Keratinocyte (primary cell): ENCODE data around the gene RANBP17. TPM values are rescaled to one million over a fixed set of nuclear protein-coding genes. Genes with fewer than 3 reads are reported as not detected.

Experiments used
- DNase-seq: peaks from one replicate; pipeline ENCODE4 v3.0.0-alpha.2; 2011; ENCODE audit warnings: low read depth, missing footprints, low spot score
- FAIRE-seq: peaks from 2 replicates; lab custom pipeline; 2011; peaks lifted over from hg19 to GRCh38; lab: Jason Lieb, UNC
- H2AFZ ChIP-seq: 2 replicates; pipeline ENCODE4 v1.6.0; 2012; ENCODE audit warnings: low read length, control low read depth, inconsistent platforms; ENCODE audit not compliant: control insufficient read depth
- H3K27ac ChIP-seq: 2 replicates; pipeline ENCODE4 v1.5.1; 2011; ENCODE audit warnings: low read length; ENCODE audit not compliant: control insufficient read depth, insufficient read depth
- H3K27me3 ChIP-seq: 3 replicates; pipeline ENCODE4 v1.6.0; 2011; ENCODE audit warnings: low read length; ENCODE audit not compliant: control insufficient read depth, insufficient read depth; ENCODE audit errors: extremely low read depth
- H3K36me3 ChIP-seq, 2 experiments: 2 replicates in 1 of 2; 3 replicates in 1 of 2; pipeline ENCODE4 v1.5.1; 2011; ENCODE audit warnings: low read length in 2 of 2, mild to moderate bottlenecking in 1 of 2; ENCODE audit not compliant: control insufficient read depth in 2 of 2, insufficient read depth in 2 of 2; ENCODE audit errors: extremely low read depth in 1 of 2
- H3K4me1 ChIP-seq: 3 replicates; pipeline ENCODE4 v1.5.1; 2011; ENCODE audit warnings: low read length; ENCODE audit not compliant: control insufficient read depth, insufficient read depth; ENCODE audit errors: extremely low read depth
- H3K4me2 ChIP-seq: 3 replicates; pipeline ENCODE4 v1.6.0; 2011; ENCODE audit warnings: low read depth, low read length; ENCODE audit not compliant: control insufficient read depth, insufficient read depth; ENCODE audit errors: extremely low read depth
- H3K4me3 ChIP-seq, 3 experiments: fragments of 200-600 bp in 1 of 3; sonication (generic) in 1 of 3; 2 replicates in 2 of 3; 3 replicates in 1 of 3; pipeline ENCODE4 v1.5.1; 2011 to 2016; ENCODE audit warnings: low read length in 3 of 3, mild to moderate bottlenecking in 3 of 3, control low read depth in 2 of 3, inconsistent platforms in 1 of 3, low read depth in 1 of 3, mixed read lengths in 1 of 3, mixed run types in 1 of 3, moderate library complexity in 1 of 3; ENCODE audit not compliant: control insufficient read depth in 2 of 3, insufficient read depth in 2 of 3; ENCODE audit errors: extremely low read depth in 1 of 3
- H3K79me2 ChIP-seq: 2 replicates; pipeline ENCODE4 v1.6.0; 2012; ENCODE audit warnings: low read length; ENCODE audit not compliant: control insufficient read depth, insufficient read depth
- H3K9ac ChIP-seq: 3 replicates; pipeline ENCODE4 v1.6.0; 2011; ENCODE audit warnings: low read length; ENCODE audit not compliant: control insufficient read depth, insufficient read depth; ENCODE audit errors: extremely low read depth
- H3K9me1 ChIP-seq: 3 replicates; pipeline ENCODE4 v1.6.0; 2011; ENCODE audit warnings: low read length; ENCODE audit not compliant: control insufficient read depth, insufficient read depth; ENCODE audit errors: extremely low read depth
- H3K9me3 ChIP-seq: 2 replicates; pipeline ENCODE4 v1.5.1; 2012; ENCODE audit warnings: low read depth, low read length; ENCODE audit not compliant: control insufficient read depth
- H4K20me1 ChIP-seq: 3 replicates; pipeline ENCODE4 v1.6.0; 2011; ENCODE audit warnings: low read length; ENCODE audit not compliant: control insufficient read depth, insufficient read depth; ENCODE audit errors: extremely low read depth
- CTCF ChIP-seq, 3 experiments: IDR thresholded peaks in 1 of 3; conservative IDR thresholded peaks in 1 of 3; optimal IDR thresholded peaks in 1 of 3; 2 replicates in 2 of 3; 3 replicates in 1 of 3; pipeline versions ENCODE3 to v1.5.1; 2011; ENCODE audit warnings: low read length in 3 of 3, mild to moderate bottlenecking in 3 of 3, moderate library complexity in 2 of 3, control low read depth in 1 of 3, inconsistent platforms in 1 of 3; ENCODE audit not compliant: insufficient read depth in 2 of 3; ENCODE audit errors: extremely low read depth in 1 of 3
- EZH2 ChIP-seq: IDR thresholded peaks from one replicate; pipeline ENCODE4 v1.6.1; 2012; ENCODE audit warnings: inconsistent platforms, mild to moderate bottlenecking, low read length, moderate library complexity
- dilution Hi-C: fragments of 300-500 bp; cut with MboI; formaldehyde crosslinking; loops from one replicate; pipeline ENCODE4 v1.7.0; 2020; ENCODE audit warnings: low sequenced_read_pairs; ENCODE audit not compliant: extremely low pct_ligation_motif_present
- polyA plus RNA-seq, 5 experiments: library from polyadenylated mRNA; depleted of rRNA in 3 of 5; stranded (reverse) in 3 of 5; stranded (forward) in 1 of 5; unstranded in 1 of 5; fragments of >200 nt; gene quantifications; 1 replicate in 1 of 5; 2 replicates in 3 of 5; 3 replicates in 1 of 5; pipeline versions ENCODE4 v1.2.1 to v1.2.3, GENCODE V29; 2011 to 2012; ENCODE audit warnings: missing spikeins in 2 of 5, low read depth in 1 of 5, low replicate concordance in 1 of 5

The RANBP17 gene
- polyA plus RNA-seq, 1 donor (not counting 4 experiments of a cell fraction or from before 2014, with no cell fraction given) = 0.97 TPM

- Histone ChIP-seq H3K27me3 (no peaks in the 10 kb centered on the region), H3K27ac (no peak overlapping the region), H3K9ac (no peak overlapping the region), H4K20me1 (no peaks in the 10 kb centered on the region), H3K9me1 (no peaks in the 10 kb centered on the region), H3K4me3 (no peak overlapping the region), H3K4me1 (no peaks in the 10 kb centered on the region), H2AFZ (no peak overlapping the region), H3K79me2 (no peaks in the 10 kb centered on the region), H3K9me3 (no peaks in the 10 kb centered on the region), H3K36me3 (no peaks in the 10 kb centered on the region), H3K4me2 (no peak overlapping the region)
- DNase-seq = no peak
- FAIRE-seq = no peak
- dilution Hi-C loops = no loop called here
- TF ChIP-seq EZH2 = no peak
- TF ChIP-seq CTCF (optimal IDR thresholded peaks at IDR 0.05 in 1 of 3, IDR thresholded peaks at IDR 0.05 in 1 of 3, conservative IDR thresholded peaks at IDR 0.05 in 1 of 3; ENCODE audit: extremely low read depth in 1 of 3, insufficient read depth in 2 of 3, low read length in 3 of 3) = no peak
Observed at GRCh38 chr5:171143926-171144325, 282.1 kb downstream of the RANBP17 start.

DNA sequence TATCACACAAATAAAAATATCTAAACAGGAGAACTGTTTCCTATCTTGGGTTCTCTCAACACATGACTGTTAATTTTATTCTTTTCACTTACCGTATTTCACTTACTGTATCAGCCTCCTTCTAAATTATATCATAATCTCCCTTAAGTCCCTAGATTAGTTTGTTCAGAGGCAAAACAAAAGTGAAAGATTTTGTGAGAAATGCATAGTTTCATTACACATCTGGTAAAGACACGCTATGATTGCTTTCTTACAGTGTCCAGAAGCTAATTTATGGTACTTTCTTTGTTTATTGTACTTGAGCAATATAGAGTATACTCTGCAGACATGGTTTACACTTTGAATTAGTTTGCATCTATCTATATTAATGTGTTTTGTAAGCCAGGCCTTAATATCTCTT lies 287.5 kb downstream of the RANBP17 start:
- Histone ChIP-seq H3K27ac (no peak overlapping the region), H3K9me1 (no peaks in the 10 kb centered on the region), H3K4me1 (no peaks in the 10 kb centered on the region), H3K4me2 (no peak overlapping the region), H4K20me1 (no peaks in the 10 kb centered on the region), H3K4me3 (no peak overlapping the region), H3K79me2 (no peaks in the 10 kb centered on the region), H3K36me3 (no peaks in the 10 kb centered on the region), H2AFZ (no peak overlapping the region), H3K27me3 (no peaks in the 10 kb centered on the region), H3K9ac (no peak overlapping the region), H3K9me3 (no peaks in the 10 kb centered on the region)
- DNase-seq (no peak), FAIRE-seq (no peak)
- dilution Hi-C loops = no loop called here
- TF ChIP-seq EZH2 (no peak), CTCF (optimal IDR thresholded peaks at IDR 0.05 in 1 of 3, IDR thresholded peaks at IDR 0.05 in 1 of 3, conservative IDR thresholded peaks at IDR 0.05 in 1 of 3; ENCODE audit: extremely low read depth in 1 of 3, insufficient read depth in 2 of 3, low read length in 3 of 3) (no peak)
